Smooth muscle cell (in vitro differentiated cells): Measurements from ENCODE around the gene VIPAS39. TPM values are rescaled to one million over a fixed set of nuclear protein-coding genes. Genes with fewer than 3 reads are reported as not detected.

Source experiments
- DNase-seq: peaks from one replicate; lab custom pipeline; 2025; ENCODE audit not compliant: unreplicated experiment; lab: John Stamatoyannopoulos, UW
- H2AFZ ChIP-seq: fragments of 200-600 bp; sonication (generic); 2 replicates; pipeline ENCODE4 v1.6.0; 2016; ENCODE audit warnings: antibody characterized with exemption, low read depth, mild to moderate bottlenecking
- H3F3A ChIP-seq: fragments of 200-600 bp; sonication (generic); 2 replicates; pipeline ENCODE4 v1.6.0; 2017; ENCODE audit warnings: antibody characterized with exemption, low read depth
- H3K27ac ChIP-seq: fragments of 200-600 bp; sonication (generic); 2 replicates; pipeline ENCODE4 v1.5.1; 2016; ENCODE audit warnings: low read depth, mild to moderate bottlenecking
- H3K27me3 ChIP-seq: fragments of 200-600 bp; sonication (generic); 2 replicates; pipeline ENCODE4 v1.6.1; 2016; ENCODE audit warnings: low read depth, mild to moderate bottlenecking
- H3K36me3 ChIP-seq: fragments of 200-600 bp; sonication (generic); 2 replicates; pipeline ENCODE4 v1.5.1; 2016; ENCODE audit warnings: low read depth
- H3K4me1 ChIP-seq: fragments of 200-600 bp; sonication (generic); 2 replicates; pipeline ENCODE4 v1.5.1; 2016; ENCODE audit warnings: low read depth
- H3K4me2 ChIP-seq: fragments of 200-600 bp; sonication (generic); 2 replicates; pipeline ENCODE4 v1.6.0; 2016; ENCODE audit warnings: mild to moderate bottlenecking
- H3K4me3 ChIP-seq: fragments of 200-600 bp; sonication (generic); 2 replicates; pipeline ENCODE4 v1.5.1; 2016; ENCODE audit warnings: mild to moderate bottlenecking
- H3K79me2 ChIP-seq: fragments of 200-600 bp; sonication (generic); 2 replicates; pipeline ENCODE4 v1.6.0; 2016; ENCODE audit warnings: low read depth, mild to moderate bottlenecking
- H3K9ac ChIP-seq: fragments of 200-600 bp; sonication (generic); 2 replicates; pipeline ENCODE4 v1.6.0; 2016; ENCODE audit warnings: low read depth
- H3K9me3 ChIP-seq: fragments of 200-600 bp; sonication (generic); replicated peaks from 2 replicates; pipeline ENCODE4 v1.5.1; 2016; ENCODE audit warnings: low read depth
- H4K20me1 ChIP-seq: fragments of 200-600 bp; sonication (generic); 2 replicates; pipeline ENCODE4 v1.6.0; 2016; ENCODE audit warnings: low read depth
- CTCF ChIP-seq: fragments of 200-600 bp; sonication (generic); IDR thresholded peaks from 2 replicates; pipeline ENCODE4 v1.5.1; 2017; ENCODE audit warnings: borderline replicate concordance, mild to moderate bottlenecking, antibody characterized with exemption; ENCODE audit not compliant: insufficient read depth, poor library complexity, severe bottlenecking
- WGBS: methylation state at CpG from one replicate; pipeline ENCODE4 v1.1.7; 2016; ENCODE audit warnings: low lambda C conversion rate; 5-methylcytosine and 5-hydroxymethylcytosine counted together
- polyA plus RNA-seq: library from polyadenylated mRNA; unstranded; fragments of >200 nt; fragmentation: Nextera tagmentation; extraction: Ambion mirVana; gene quantifications from 2 replicates; pipeline ENCODE4 v1.2.1, GENCODE V29; 2016
- total RNA-seq: library from RNA; depleted of rRNA; stranded (reverse); fragments of >200 nt; gene quantifications from 2 replicates; pipeline ENCODE4 v1.2.3, GENCODE V29; 2014

VIPAS39 gene
- total and polyA plus RNA-seq, 2 experiments from 2014 or later, result 12.3 to 55.5 TPM

- Histone ChIP-seq H2AFZ (no peak overlapping the region), H3K36me3 (no peaks in the 10 kb centered on the region), H3F3A (no peaks in the 10 kb centered on the region), H3K27ac (no peak overlapping the region), H3K27me3 (no peaks in the 10 kb centered on the region), H3K9me3 (no peaks in the 10 kb centered on the region), H3K79me2 (no peaks in the 10 kb centered on the region), H3K4me3 (no peak overlapping the region), H3K4me2 (no peak overlapping the region), H3K9ac (no peak overlapping the region), H3K4me1 (no peaks in the 10 kb centered on the region), H4K20me1 (no peaks in the 10 kb centered on the region)
- DNase-seq, result no peak
- TF ChIP-seq CTCF, result no peak
- WGBS, result 79% methylated on average over 9 of the region's 9 CpGs
These were observed 17.2 kb upstream of the VIPAS39 start for GRCh38 chr14:77474479-77475177.

- no peaks in the 10 kb centered on the region for H3F3A ChIP-seq
- H3K27ac ChIP-seq, result no peak overlapping the region
- no peaks in the 10 kb centered on the region for H3K36me3 ChIP-seq
- H3K27me3 ChIP-seq, result no peaks in the 10 kb centered on the region
- H2AFZ ChIP-seq, result no peak overlapping the region
- no peaks in the 10 kb centered on the region for H3K9me3 ChIP-seq
- no peaks in the 10 kb centered on the region for H4K20me1 ChIP-seq
- H3K4me3 ChIP-seq, result no peak overlapping the region
- no peaks in the 10 kb centered on the region for H3K4me1 ChIP-seq
- TF ChIP-seq CTCF, result no peak
- H3K79me2 ChIP-seq, result no peaks in the 10 kb centered on the region
- H3K9ac ChIP-seq, result no peak overlapping the region
- WGBS, result 81% methylated on average over 5 of the region's 5 CpGs
- no peak overlapping the region for H3K4me2 ChIP-seq
- no peak for DNase-seq
These were observed 16.5 kb upstream of the VIPAS39 start for GRCh38 chr14:77473921-77474320.

- H3K4me3 ChIP-seq, result no peak overlapping the region
- no peaks in the 10 kb centered on the region for H3K79me2 ChIP-seq
- H3K4me1 ChIP-seq, result no peaks in the 10 kb centered on the region
- WGBS, result 24% methylated on average over 5 of the region's 5 CpGs
- no peak overlapping the region for H3K9ac ChIP-seq
- no peaks in the 10 kb centered on the region for H3K9me3 ChIP-seq
- no peaks in the 10 kb centered on the region for H3F3A ChIP-seq
- H3K27me3 ChIP-seq, result no peaks in the 10 kb centered on the region
- no peak overlapping the region for H3K4me2 ChIP-seq
- no peak for DNase-seq
- H3K36me3 ChIP-seq, result peaks cover 15% of the 10 kb centered on the region
- no peak overlapping the region for H2AFZ ChIP-seq
- no peak for TF ChIP-seq CTCF
- no peaks in the 10 kb centered on the region for H4K20me1 ChIP-seq
- no peak overlapping the region for H3K27ac ChIP-seq
These were observed 12.9 kb upstream of the VIPAS39 start for GRCh38 chr14:77470224-77470870.
